IMR-90 (cell line): ENCODE data around the gene ABCC4. TPM values are rescaled to one million over a fixed set of nuclear protein-coding genes. Genes with fewer than 3 reads are reported as not detected.

Experiments
- ATAC-seq: fragments of 200-7000 bp; cut with Tn5 transposase; 2 replicates; pipeline ENCODE4 v1.9.1; 2020; ENCODE audit warnings: low read depth, mild to moderate bottlenecking, moderate library complexity
- BruUV-seq: library from RNA; stranded (reverse); fragments of 400-500 nt; replicated peaks from 2 replicates; lab custom pipeline; 2021; lab: Mats Ljungman, UMichigan
- CTCF ChIA-PET: fragments of 300-600 bp; formaldehyde crosslinking; extraction: SDS; loops from one replicate; lab custom pipeline; 2021; ENCODE audit warnings: antibody characterized with exemption; lab: Yijun Ruan, JAX
- POLR2A ChIA-PET: fragments of 300-600 bp; sonication (Branson Sonifier 250); formaldehyde crosslinking; loops from one replicate; lab custom pipeline; 2022; ENCODE audit warnings: antibody characterized with exemption; ENCODE audit not compliant: unreplicated experiment; lab: Charles Lee
- DNase-seq: peaks from one replicate; pipeline ENCODE4 v3.0.0; 2013
- H2AFZ ChIP-seq: replicated peaks from 2 replicates; pipeline ENCODE3; 2013; ENCODE audit warnings: low read length, mild to moderate bottlenecking; ENCODE audit not compliant: poor library complexity
- H2AK5ac ChIP-seq: 2 replicates; pipeline ENCODE4 v1.6.1; 2013; ENCODE audit warnings: low read depth, low read length, inconsistent platforms
- H2AK9ac ChIP-seq: replicated peaks from 2 replicates; pipeline ENCODE3; 2013; ENCODE audit warnings: mild to moderate bottlenecking, low read depth, low read length, moderate library complexity; ENCODE audit not compliant: poor library complexity
- H2BK120ac ChIP-seq: 2 replicates; pipeline ENCODE4 v1.6.1; 2013; ENCODE audit warnings: low read depth, low read length, inconsistent platforms
- H2BK15ac ChIP-seq: 3 replicates; pipeline ENCODE4 v1.6.1; 2013; ENCODE audit warnings: low read depth, low read length, inconsistent platforms
- H2BK20ac ChIP-seq: 2 replicates; pipeline ENCODE4 v1.6.1; 2013; ENCODE audit warnings: low read depth, mild to moderate bottlenecking, inconsistent platforms, low read length, moderate library complexity
- H2BK5ac ChIP-seq: 2 replicates; pipeline ENCODE4 v1.6.1; 2013; ENCODE audit warnings: mild to moderate bottlenecking, low read depth, low read length, inconsistent platforms; ENCODE audit not compliant: poor library complexity, severe bottlenecking
- H3K14ac ChIP-seq: replicated peaks from 2 replicates; pipeline ENCODE4 v1.6.1; 2013; ENCODE audit warnings: low read depth, low read length, inconsistent platforms
- H3K18ac ChIP-seq: 2 replicates; pipeline ENCODE4 v1.6.1; 2013; ENCODE audit warnings: low read depth, low read length, control low read depth
- H3K23ac ChIP-seq: 2 replicates; pipeline ENCODE4 v1.6.1; 2013; ENCODE audit warnings: low read depth, low read length, inconsistent platforms
- H3K27ac ChIP-seq: 2 replicates; pipeline ENCODE4 v1.5.1; 2013; ENCODE audit warnings: mild to moderate bottlenecking, control low read depth, low read length; ENCODE audit not compliant: insufficient read depth
- H3K27me3 ChIP-seq: 2 replicates; pipeline ENCODE4 v1.6.1; 2013; ENCODE audit warnings: low read length; ENCODE audit not compliant: control insufficient read depth, insufficient read depth
- H3K36me3 ChIP-seq: 2 replicates; pipeline ENCODE4 v1.6.1; 2013; ENCODE audit warnings: low read length, mixed read lengths; ENCODE audit not compliant: control insufficient read depth, insufficient read depth
- H3K4ac ChIP-seq: 2 replicates; pipeline ENCODE4 v1.6.1; 2013; ENCODE audit warnings: low read depth, low read length, inconsistent platforms
- H3K4me1 ChIP-seq: 2 replicates; pipeline ENCODE4 v1.6.1; 2013; ENCODE audit warnings: low read length, mixed read lengths; ENCODE audit not compliant: control insufficient read depth, insufficient read depth
- H3K4me2 ChIP-seq: 2 replicates; pipeline ENCODE4 v1.6.1; 2013; ENCODE audit warnings: low read depth, mild to moderate bottlenecking, control low read depth, low read length, moderate library complexity
- H3K4me3 ChIP-seq: 2 replicates; pipeline ENCODE4 v1.5.1; 2013; ENCODE audit warnings: low read depth, mild to moderate bottlenecking, control low read depth, low read length, moderate library complexity; ENCODE audit not compliant: insufficient read depth
- H3K56ac ChIP-seq: 2 replicates; pipeline ENCODE4 v1.6.1; 2013; ENCODE audit warnings: low read length, inconsistent platforms; ENCODE audit not compliant: insufficient read depth; ENCODE audit errors: extremely low read depth
- H3K79me1 ChIP-seq, 2 experiments: 2 replicates each; pipeline ENCODE4 v1.6.1; 2013; ENCODE audit warnings: low read length in 2 of 2, inconsistent platforms in 1 of 2, low read depth in 1 of 2
- H3K9ac ChIP-seq: 2 replicates; pipeline ENCODE4 v1.6.1; 2013; ENCODE audit warnings: low read depth, low read length, control low read depth
- H3K9me1 ChIP-seq: 2 replicates; pipeline ENCODE4 v1.6.1; 2013; ENCODE audit warnings: low read length, inconsistent platforms; ENCODE audit not compliant: insufficient read depth
- H3K9me3 ChIP-seq: 2 replicates; pipeline ENCODE4 v1.6.1; 2013; ENCODE audit warnings: low read length; ENCODE audit not compliant: control insufficient read depth, insufficient read depth
- H4K20me1 ChIP-seq: 2 replicates; pipeline ENCODE4 v1.6.1; 2013; ENCODE audit warnings: low read length, inconsistent platforms; ENCODE audit not compliant: insufficient read depth
- H4K5ac ChIP-seq: 2 replicates; pipeline ENCODE4 v1.6.1; 2013; ENCODE audit warnings: mild to moderate bottlenecking, low read depth, low read length, control low read depth
- H4K8ac ChIP-seq, 2 experiments: 2 replicates each; pipeline ENCODE4 v1.6.1; 2013; ENCODE audit warnings: low read depth in 2 of 2, low read length in 2 of 2, control low read depth in 1 of 2, inconsistent platforms in 1 of 2
- H4K91ac ChIP-seq: 2 replicates; pipeline ENCODE4 v1.6.1; 2013; ENCODE audit warnings: low read depth, low read length, inconsistent platforms; ENCODE audit not compliant: insufficient read depth
- BHLHE40 ChIP-seq: fragments of 150-350 bp; IDR thresholded peaks from 2 replicates; pipeline ENCODE4 v1.6.1; 2016; ENCODE audit warnings: mild to moderate bottlenecking, low read depth, low read length
- CEBPB ChIP-seq: IDR thresholded peaks from 2 replicates; pipeline ENCODE4 v1.6.1; 2012; ENCODE audit warnings: low read depth, low read length, improper control_type of control experiment
- CHD1 ChIP-seq: IDR thresholded peaks from 2 replicates; pipeline ENCODE4 v1.6.1; 2012; ENCODE audit warnings: low read depth, low read length, improper control_type of control experiment
- CTCF ChIP-seq: conservative IDR thresholded peaks from 2 replicates; pipeline ENCODE4 v1.5.1; 2012; ENCODE audit warnings: mild to moderate bottlenecking, low read depth, low read length, improper control_type of control experiment
- ELK1 ChIP-seq: fragments of 150-350 bp; IDR thresholded peaks from 2 replicates; pipeline ENCODE4 v1.6.1; 2016; ENCODE audit warnings: low read depth, mild to moderate bottlenecking, low read length, moderate library complexity, borderline replicate concordance
- FOS ChIP-seq: fragments of 150-350 bp; IDR thresholded peaks from 2 replicates; pipeline ENCODE4 v1.6.1; 2016; ENCODE audit warnings: low read depth, low read length
- MAFK ChIP-seq: IDR thresholded peaks from 2 replicates; pipeline ENCODE4 v1.6.1; 2012; ENCODE audit warnings: low read depth, low read length, improper control_type of control experiment
- MAZ ChIP-seq: IDR thresholded peaks from 2 replicates; pipeline ENCODE4 v1.6.1; 2012; ENCODE audit warnings: low read depth, mild to moderate bottlenecking, low read length, improper control_type of control experiment, moderate library complexity, borderline replicate concordance
- MXI1 ChIP-seq: IDR thresholded peaks from 2 replicates; pipeline ENCODE4 v1.6.1; 2012; ENCODE audit warnings: low read depth, mild to moderate bottlenecking, low read length, moderate library complexity, borderline replicate concordance
- NFE2L2 ChIP-seq: fragments of 150-350 bp; IDR thresholded peaks from 2 replicates; pipeline ENCODE4 v1.6.1; 2016; ENCODE audit warnings: low read depth, mild to moderate bottlenecking, low read length
- POLR2A ChIP-seq: IDR thresholded peaks from 2 replicates; pipeline ENCODE4 v1.6.1; 2012; ENCODE audit warnings: mild to moderate bottlenecking, low read depth, low read length
- RAD21 ChIP-seq: IDR thresholded peaks from 2 replicates; pipeline ENCODE4 v1.6.1; 2012; ENCODE audit warnings: low read length, improper control_type of control experiment
- RCOR1 ChIP-seq: IDR thresholded peaks from 2 replicates; pipeline ENCODE4 v1.6.1; 2012; ENCODE audit warnings: mild to moderate bottlenecking, low read length, improper control_type of control experiment; ENCODE audit not compliant: insufficient replicate concordance
- RFX5 ChIP-seq: IDR thresholded peaks from 2 replicates; pipeline ENCODE4 v1.8.0; 2012; ENCODE audit warnings: low read depth, mild to moderate bottlenecking, low read length, moderate library complexity
- SMC3 ChIP-seq: fragments of 150-350 bp; IDR thresholded peaks from 2 replicates; pipeline ENCODE4 v1.6.1; 2016; ENCODE audit warnings: low read depth, mild to moderate bottlenecking, antibody characterized with exemption, low read length, moderate library complexity
- USF2 ChIP-seq: fragments of 150-350 bp; IDR thresholded peaks from 2 replicates; pipeline ENCODE4 v1.6.1; 2017; ENCODE audit warnings: mild to moderate bottlenecking, antibody characterized with exemption, low read length, low read depth
- WGBS, 2 experiments: methylation state at CpG; one replicate each; pipeline versions ENCODE4 v1.1.5 to v1.1.7; 2013; ENCODE audit warnings: missing lambda C conversion rate in 2 of 2; ENCODE audit not compliant: insufficient read length in 1 of 2; ENCODE audit errors: extremely low coverage in 2 of 2; 5-methylcytosine and 5-hydroxymethylcytosine counted together
- dilution Hi-C: fragments of 300-500 bp; cut with HindIII; formaldehyde crosslinking; loops from one replicate; pipeline ENCODE4 v1.14.3; 2018; ENCODE audit warnings: low sequenced_read_pairs; ENCODE audit not compliant: unreplicated experiment
- in situ Hi-C: fragments of 300-500 bp; cut with MboI; formaldehyde crosslinking; loops from 3 replicates; pipeline ENCODE4 v1.14.3; 2019; ENCODE audit warnings: low sequenced_read_pairs, inconsistent platforms, mixed read lengths
- intact Hi-C: fragments of 100-400 bp; cut with micrococcal nuclease; formaldehyde crosslinking; loops from 2 replicates; pipeline ENCODE4 v1.10.0; 2022
- polyA plus RNA-seq, 3 experiments: library from polyadenylated mRNA; depleted of rRNA; stranded (reverse); fragments of >200 nt; gene quantifications; 2 replicates each; pipeline ENCODE4 v1.2.3, GENCODE V29; 2012; ENCODE audit warnings: low replicate concordance in 1 of 3
- total RNA-seq: library from RNA; depleted of rRNA; stranded (reverse); fragments of >200 nt; gene quantifications from 2 replicates; pipeline ENCODE4 v1.2.3, GENCODE V29; 2012

The ABCC4 gene
- total and polyA plus RNA-seq, 2 of the 4 experiments (the other 2 are of a cell fraction): 16.6 to 41.4 TPM

GRCh38 chr13:95056266-95056665, 245.0 kb downstream of the ABCC4 start:
- dilution Hi-C loops: no loop called here
- Histone ChIP-seq H3K9me1 (peaks cover 6% of the 10 kb centered on the region), H2BK15ac (no peak overlapping the region), H3K9me3 (no peaks in the 10 kb centered on the region), H3K27ac (no peak overlapping the region), H3K27me3 (no peaks in the 10 kb centered on the region), H4K8ac (no peak overlapping the region), H3K14ac (no peak overlapping the region), H3K56ac (no peak overlapping the region), H4K91ac (no peak overlapping the region), H3K4me3 (no peak overlapping the region), H4K5ac (no peak overlapping the region), H2BK20ac (no peak overlapping the region), H2AK5ac (no peak overlapping the region), H2AFZ (no peak overlapping the region), H2AK9ac (no peak overlapping the region), H3K4me2 (no peak overlapping the region), H2BK120ac (no peak overlapping the region), H3K4ac (no peak overlapping the region), H3K23ac (no peak overlapping the region), H3K79me1 (peaks cover 5 to 12% of the 10 kb centered on the region in 2 experiments; a peak in 2 of 4 replicates), H2BK5ac (no peak overlapping the region), H3K36me3 (peaks cover 22% of the 10 kb centered on the region), H3K18ac (no peak overlapping the region), H4K20me1 (0 out of 2 replicates have a peak, but pooled peaks cover 3% of the 10 kb centered on the region), H3K9ac (no peak overlapping the region), H3K4me1 (no peaks in the 10 kb centered on the region)
- in situ Hi-C loops: no loop called here
- no peak for ATAC-seq
- WGBS, 2 experiments: no CpG with 5 or more reads among the region's 1 CpG
- intact Hi-C loops: no loop called here
- TF ChIP-seq FOS (no peak), BHLHE40 (no peak), CHD1 (no peak), MXI1 (no peak), RFX5 (no peak), CEBPB (no peak), MAFK (no peak), RCOR1 (no peak), CTCF (no peak), USF2 (no peak), RAD21 (no peak), SMC3 (no peak), MAZ (no peak), ELK1 (no peak), NFE2L2 (no peak), POLR2A (no peak)
- DNase-seq: no peak
- BruUV-seq: no TSS peak
- ChIA-PET POLR2A (no interaction called here), CTCF (interaction anchor here (0.6 kb wide), 1 partner anchor 99 kb away, joined by 3 read pairs; no protein-coding TSS in a partner anchor)
